Fibroblast of the aortic adventitia (primary cell): ENCODE results near the gene ENKD1. TPM values are rescaled to one million over a fixed set of nuclear protein-coding genes. Genes with fewer than 3 reads are reported as not detected.

ENCODE experiments used
- DNase-seq: peaks from one replicate; pipeline ENCODE4 v3.0.0-alpha.2; 2010; ENCODE audit warnings: low read depth
- H3K4me3 ChIP-seq: 2 replicates; pipeline ENCODE4 v1.5.1; 2011; ENCODE audit warnings: low read depth, mild to moderate bottlenecking, control low read depth, low read length, moderate library complexity
- total RNA-seq: library from RNA; depleted of rRNA; stranded (reverse); fragments of >200 nt; gene quantifications from 2 replicates; pipeline ENCODE4 v1.2.3, GENCODE V29; 2012; ENCODE audit warnings: low replicate concordance
- TF ChIP-seq, protein P1 (sequence below): IDR thresholded peaks from 2 replicates; pipeline ENCODE4 v1.5.1; 2011; ENCODE audit warnings: mild to moderate bottlenecking, low read length, control low read depth, inconsistent platforms; ENCODE audit not compliant: insufficient read depth

Gene ENKD1
- total RNA-seq, 1 donor, result 14.1 TPM

DNA sequence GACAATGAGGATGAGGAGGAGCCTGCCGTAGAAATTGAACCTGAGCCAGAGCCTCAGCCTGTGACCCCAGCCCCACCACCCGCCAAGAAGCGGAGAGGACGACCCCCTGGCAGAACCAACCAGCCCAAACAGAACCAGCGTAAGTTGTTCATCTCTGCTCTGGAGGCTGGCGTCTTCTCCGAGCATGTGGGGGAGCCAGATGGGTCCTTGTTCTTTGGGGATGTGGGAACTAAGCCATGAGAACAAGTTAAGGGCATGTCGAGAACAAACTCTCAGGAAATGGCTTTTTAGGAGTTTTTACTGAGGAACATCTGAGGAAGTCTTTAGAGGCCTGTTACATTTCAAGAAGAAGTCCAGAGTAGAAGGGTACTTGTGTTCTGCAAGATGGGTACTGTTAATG, 29.8 kb downstream of the ENKD1 start:
- H3K4me3 ChIP-seq, result no peak overlapping the region
- TF ChIP-seq, protein P1, sequence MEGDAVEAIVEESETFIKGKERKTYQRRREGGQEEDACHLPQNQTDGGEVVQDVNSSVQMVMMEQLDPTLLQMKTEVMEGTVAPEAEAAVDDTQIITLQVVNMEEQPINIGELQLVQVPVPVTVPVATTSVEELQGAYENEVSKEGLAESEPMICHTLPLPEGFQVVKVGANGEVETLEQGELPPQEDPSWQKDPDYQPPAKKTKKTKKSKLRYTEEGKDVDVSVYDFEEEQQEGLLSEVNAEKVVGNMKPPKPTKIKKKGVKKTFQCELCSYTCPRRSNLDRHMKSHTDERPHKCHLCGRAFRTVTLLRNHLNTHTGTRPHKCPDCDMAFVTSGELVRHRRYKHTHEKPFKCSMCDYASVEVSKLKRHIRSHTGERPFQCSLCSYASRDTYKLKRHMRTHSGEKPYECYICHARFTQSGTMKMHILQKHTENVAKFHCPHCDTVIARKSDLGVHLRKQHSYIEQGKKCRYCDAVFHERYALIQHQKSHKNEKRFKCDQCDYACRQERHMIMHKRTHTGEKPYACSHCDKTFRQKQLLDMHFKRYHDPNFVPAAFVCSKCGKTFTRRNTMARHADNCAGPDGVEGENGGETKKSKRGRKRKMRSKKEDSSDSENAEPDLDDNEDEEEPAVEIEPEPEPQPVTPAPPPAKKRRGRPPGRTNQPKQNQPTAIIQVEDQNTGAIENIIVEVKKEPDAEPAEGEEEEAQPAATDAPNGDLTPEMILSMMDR, result no peak
- no peak for DNase-seq

DNA sequence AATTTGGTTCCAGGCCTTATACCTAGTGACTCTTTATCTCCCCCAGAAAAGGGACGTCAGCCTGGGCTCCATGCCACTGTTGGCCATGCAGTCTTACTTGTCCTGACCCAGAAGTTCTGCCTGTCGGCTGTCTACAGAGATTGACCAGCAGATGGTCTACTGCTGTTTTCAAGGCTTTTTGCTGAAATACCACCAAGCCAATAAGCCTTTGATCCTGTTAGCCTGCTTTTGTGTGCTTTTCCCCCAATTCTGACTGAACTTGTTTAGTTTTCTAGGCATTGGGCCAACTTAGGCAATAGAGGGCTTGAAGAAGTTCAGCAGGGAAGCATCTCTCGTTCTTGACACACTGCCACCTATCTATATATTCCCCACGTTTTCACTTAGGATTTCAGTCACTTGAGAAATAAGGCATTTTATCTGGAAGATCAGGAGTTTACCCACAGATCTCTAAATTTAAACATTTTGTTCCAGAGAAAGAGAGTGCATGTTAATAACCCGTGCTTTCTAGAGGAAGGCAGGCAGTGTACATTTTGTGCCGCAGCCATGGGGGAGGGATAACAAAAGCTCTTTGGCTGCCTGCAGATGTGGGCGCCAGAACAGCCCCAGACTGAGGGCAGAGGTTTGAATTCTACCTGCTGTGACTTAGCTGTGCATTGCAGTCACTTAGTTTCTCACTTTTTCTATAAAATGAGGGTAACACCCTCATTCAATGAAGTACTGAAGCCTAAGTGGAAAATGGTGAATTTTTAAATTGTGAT, 34.0 kb downstream of the ENKD1 start:
- no peak overlapping the region for H3K4me3 ChIP-seq
- TF ChIP-seq, protein P1, result no peak
- DNase-seq, result peak; percentile 31

DNA sequence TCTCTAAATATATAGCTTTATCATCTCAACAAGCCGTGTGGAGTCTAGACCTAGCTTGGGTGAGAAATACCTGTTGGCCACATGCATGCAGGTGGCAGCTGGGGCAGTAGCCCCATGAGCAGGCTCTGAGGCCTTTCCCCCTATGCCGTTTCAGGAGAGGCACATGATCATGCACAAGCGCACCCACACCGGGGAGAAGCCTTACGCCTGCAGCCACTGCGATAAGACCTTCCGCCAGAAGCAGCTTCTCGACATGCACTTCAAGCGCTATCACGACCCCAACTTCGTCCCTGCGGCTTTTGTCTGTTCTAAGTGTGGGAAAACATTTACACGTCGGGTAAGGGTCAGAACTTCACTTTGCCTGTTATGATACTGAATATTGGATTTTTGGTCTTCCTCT, 38.3 kb downstream of the ENKD1 start:
- TF ChIP-seq, protein P1, result no peak
- no peak for DNase-seq
- H3K4me3 ChIP-seq, result no peak overlapping the region

DNA sequence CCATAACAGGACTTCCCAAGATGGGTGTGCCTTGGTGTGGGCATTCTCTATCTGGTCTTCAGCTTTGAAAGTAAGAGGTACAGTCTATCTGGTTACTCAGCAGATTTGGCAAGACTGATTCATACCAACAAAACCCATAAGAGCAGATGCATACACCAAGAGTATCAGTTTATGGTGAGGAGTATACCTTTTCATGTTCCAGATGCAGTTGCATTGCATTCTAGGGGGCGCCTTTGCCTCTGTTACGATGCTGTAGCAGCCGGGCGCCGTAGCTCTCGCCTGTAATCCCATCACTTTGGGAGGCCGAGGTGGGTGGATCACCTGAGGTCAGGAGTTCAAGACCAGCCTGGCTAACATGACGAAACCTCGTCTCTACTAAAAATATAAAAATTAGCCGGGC, 52.7 kb downstream of the ENKD1 start:
- TF ChIP-seq, protein P1, result no peak
- DNase-seq, result no peak
- no peak overlapping the region for H3K4me3 ChIP-seq

Other genes starting within 250 kb of the ENKD1 start
- not detected in 2 replicates for gene HSD11B2, start 235.6 kb downstream of the ENKD1 start, total RNA-seq
- 47.8 and 114 TPM in 2 replicates for gene ATP6V0D1, start 185.6 kb downstream of the ENKD1 start, total RNA-seq
- gene AGRP, start 183.2 kb downstream of the ENKD1 start, total RNA-seq, result not detected in 2 replicates
- gene RIPOR1, start 137.9 kb downstream of the ENKD1 start, total RNA-seq, result 29.3 and 64.7 TPM in 2 replicates
- gene CTCF, start 104.2 kb downstream of the ENKD1 start, total RNA-seq, result 22.1 and 34.3 TPM in 2 replicates
- 0.09 and 0.49 TPM in 2 replicates for gene CARMIL2, start 21.6 kb downstream of the ENKD1 start, total RNA-seq
- gene ACD, start 6.5 kb downstream of the ENKD1 start, total RNA-seq, result 8.8 and 23.1 TPM in 2 replicates
- 1.4 TPM in 1 of 2 replicates, not detected in the other for gene PARD6A, start 5.8 kb downstream of the ENKD1 start, total RNA-seq
- gene C16orf86, start 64 bp upstream of the ENKD1 start, total RNA-seq, result 3.3 and 14.8 TPM in 2 replicates
- 11.9 and 14.1 TPM in 2 replicates for gene GFOD2, start 52.6 kb upstream of the ENKD1 start, total RNA-seq
- gene RANBP10, start 139.8 kb upstream of the ENKD1 start, total RNA-seq, result 3.1 and 6.4 TPM in 2 replicates
- 0.99 and 1.8 TPM in 2 replicates for gene TSNAXIP1, start 140.1 kb upstream of the ENKD1 start, total RNA-seq
- 19.8 and 21.1 TPM in 2 replicates for gene THAP11, start 175.6 kb upstream of the ENKD1 start, total RNA-seq
- 24.4 and 155 TPM in 2 replicates for gene NUTF2, start 180.2 kb upstream of the ENKD1 start, total RNA-seq
- 28.9 and 39.9 TPM in 2 replicates for gene CENPT, start 180.9 kb upstream of the ENKD1 start, total RNA-seq
- gene EDC4, start 206.3 kb upstream of the ENKD1 start, total RNA-seq, result 29.1 and 47.4 TPM in 2 replicates
- gene NRN1L, start 218.1 kb upstream of the ENKD1 start, total RNA-seq, result not detected in 2 replicates
- gene PSKH1, start 226.5 kb upstream of the ENKD1 start, total RNA-seq, result 11.0 and 19.8 TPM in 2 replicates